Astrocyte of the spinal cord (primary cell): ENCODE measurements around the gene ADGRL2.
A peak's percentile ranks its signal among the peaks of the same experiment; 100 is the strongest.

ENCODE experiments used
- DNase-seq: peaks from one replicate; pipeline ENCODE4 v3.0.0; 2011; ENCODE audit warnings: low read depth, low spot score
- H3K4me3 ChIP-seq: 2 replicates; pipeline ENCODE4 v1.5.1; 2011; ENCODE audit warnings: low read depth, mild to moderate bottlenecking, low read length, moderate library complexity
- CTCF ChIP-seq: IDR thresholded peaks from 2 replicates; pipeline ENCODE4 v1.5.1; 2012; ENCODE audit warnings: low read depth, mild to moderate bottlenecking, low read length, inconsistent platforms
- in situ Hi-C: cut with HindIII; loops from 2 replicates; pipeline ENCODE4 v1.10.0; 2017; ENCODE audit warnings: low sequenced_read_pairs

Gene ADGRL2

GRCh38 chr1:81805537-81806431 lies 5.0 kb downstream of the ADGRL2 start:
- in situ Hi-C loops: no loop called here
- no peak for DNase-seq
- no peak overlapping the region for H3K4me3 ChIP-seq
- no peak for TF ChIP-seq CTCF

GRCh38 chr1:81806432-81806770 lies 5.7 kb downstream of the ADGRL2 start:
- in situ Hi-C loops: no loop called here
- TF ChIP-seq CTCF: no peak
- no peak overlapping the region for H3K4me3 ChIP-seq
- no peak for DNase-seq

GRCh38 chr1:81808760-81809159 lies 8.0 kb downstream of the ADGRL2 start:
- in situ Hi-C loops: no loop called here
- DNase-seq: no peak
- no peak overlapping the region for H3K4me3 ChIP-seq
- no peak for TF ChIP-seq CTCF

- no peak for TF ChIP-seq CTCF
- in situ Hi-C loops: no loop called here
- H3K4me3 ChIP-seq: no peak overlapping the region
- no peak for DNase-seq
Observed at GRCh38 chr1:81809808-81810207, 9.1 kb downstream of the ADGRL2 start.

GRCh38 chr1:81811757-81812371 lies 11.1 kb downstream of the ADGRL2 start:
- in situ Hi-C loops: no loop called here

GRCh38 chr1:81812712-81813111 lies 12.0 kb downstream of the ADGRL2 start:
- no peak for TF ChIP-seq CTCF
- no peak overlapping the region for H3K4me3 ChIP-seq
- in situ Hi-C loops: no loop called here
- DNase-seq: no peak

More at GRCh38 chr1:81811757-81812371, 11.1 kb downstream of the ADGRL2 start:
- TF ChIP-seq CTCF: peak; percentile 40
- DNase-seq: peak; percentile 9
- no peak overlapping the region for H3K4me3 ChIP-seq
